ENCODE results near the gene TMEM250.
A peak's percentile ranks its signal among the peaks of the same experiment; 100 is the strongest.

The TMEM250 gene

GRCh38 chr9:136131629-136132511, 13.2 kb upstream of the TMEM250 start:
- DNase-seq = no peak

- no peak for DNase-seq
These were observed 10.5 kb upstream of the TMEM250 start for GRCh38 chr9:136129176-136129575.

- no peak for DNase-seq
These were observed 9.8 kb upstream of the TMEM250 start for GRCh38 chr9:136128436-136128835.

- DNase-seq = no peak
These were observed 8.6 kb upstream of the TMEM250 start for GRCh38 chr9:136127313-136127712.

- no peak for DNase-seq
These were observed 6.5 kb upstream of the TMEM250 start for GRCh38 chr9:136124976-136125692.

- DNase-seq = peak; percentile 44
These were observed 4.0 kb upstream of the TMEM250 start for GRCh38 chr9:136122425-136123383.

GRCh38 chr9:136121801-136122200, 3.1 kb upstream of the TMEM250 start:
- DNase-seq = no peak

GRCh38 chr9:136120438-136120844, 1.8 kb upstream of the TMEM250 start:
- DNase-seq = no peak

- no peak for DNase-seq
These were observed 1.3 kb upstream of the TMEM250 start for GRCh38 chr9:136119883-136120393.

GRCh38 chr9:136119061-136119882, 597 bp upstream of the TMEM250 start:
- peak; percentile 66 for DNase-seq

- DNase-seq = no peak
These were observed 757 bp downstream of the TMEM250 start for GRCh38 chr9:136117916-136118319.

- no peak for DNase-seq
These were observed 1.3 kb downstream of the TMEM250 start for GRCh38 chr9:136117291-136117915.

GRCh38 chr9:136116360-136117098, 2.1 kb downstream of the TMEM250 start:
- DNase-seq = no peak

GRCh38 chr9:136115641-136116359, 2.9 kb downstream of the TMEM250 start:
- DNase-seq = no peak

GRCh38 chr9:136115206-136115605, 3.5 kb downstream of the TMEM250 start:
- DNase-seq = no peak

- DNase-seq = no peak
These were observed 4.1 kb downstream of the TMEM250 start for GRCh38 chr9:136114610-136115009.

- no peak for DNase-seq
These were observed 6.1 kb downstream of the TMEM250 start for GRCh38 chr9:136112541-136112940.

- no peak for DNase-seq
These were observed 6.8 kb downstream of the TMEM250 start for GRCh38 chr9:136111910-136112309.

GRCh38 chr9:136111190-136111589, 7.5 kb downstream of the TMEM250 start:
- no peak for DNase-seq

Data from fibroblast of skin of back (primary cell).